Central memory CD4-positive, alpha-beta T cell (primary cell): ENCODE results near the gene TRPV2.

Experiments
- DNase-seq: peaks from one replicate; pipeline ENCODE4 v3.0.0; 2022

The TRPV2 gene

GRCh38 chr17:16477666-16478065, 62.3 kb downstream of the TRPV2 start:
- DNase-seq, result no peak

- DNase-seq, result no peak
Observed at GRCh38 chr17:16478649-16479048, 63.3 kb downstream of the TRPV2 start.

DNA sequence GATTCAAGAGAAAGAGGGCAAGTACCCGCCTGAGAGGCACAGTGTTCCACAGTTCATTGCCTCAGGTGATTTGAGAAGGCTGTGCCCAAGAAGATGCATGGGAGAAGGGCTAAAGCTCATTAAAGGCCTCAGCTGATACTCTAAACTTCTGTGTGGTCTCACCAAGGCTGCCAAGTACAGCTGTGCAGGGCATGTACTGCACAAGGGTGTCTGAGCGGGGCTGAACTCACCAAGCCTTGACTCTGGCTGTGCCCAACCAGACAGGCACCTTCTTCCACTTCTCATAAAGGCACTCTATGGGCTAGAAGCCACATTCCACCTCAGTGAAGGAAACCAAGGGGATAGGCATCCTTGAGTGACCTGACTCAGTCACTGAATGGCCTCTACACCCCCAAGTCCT, 63.9 kb downstream of the TRPV2 start:
- no peak for DNase-seq

DNA sequence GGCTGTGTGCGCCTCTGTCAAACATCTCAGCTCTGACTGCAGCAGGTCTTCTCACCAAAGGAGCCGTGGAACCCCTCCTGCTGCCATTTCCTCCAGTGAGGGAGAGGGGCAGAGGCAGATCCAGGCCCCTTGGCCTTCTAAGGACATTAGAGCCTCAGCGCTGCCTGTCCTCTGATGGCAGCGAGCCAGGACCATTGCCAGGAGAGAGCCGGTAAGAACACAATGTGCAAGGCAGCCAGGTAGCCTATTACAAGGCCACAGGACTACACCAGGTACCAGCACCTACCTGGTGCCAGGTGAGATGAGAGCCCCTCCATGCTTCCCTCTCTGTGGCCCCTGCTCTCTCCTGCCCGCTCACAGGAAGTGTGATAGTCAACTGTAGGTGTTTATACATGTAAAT, 65.6 kb downstream of the TRPV2 start:
- DNase-seq, result no peak

GRCh38 chr17:16482253-16482652, 66.9 kb downstream of the TRPV2 start:
- no peak for DNase-seq

DNA sequence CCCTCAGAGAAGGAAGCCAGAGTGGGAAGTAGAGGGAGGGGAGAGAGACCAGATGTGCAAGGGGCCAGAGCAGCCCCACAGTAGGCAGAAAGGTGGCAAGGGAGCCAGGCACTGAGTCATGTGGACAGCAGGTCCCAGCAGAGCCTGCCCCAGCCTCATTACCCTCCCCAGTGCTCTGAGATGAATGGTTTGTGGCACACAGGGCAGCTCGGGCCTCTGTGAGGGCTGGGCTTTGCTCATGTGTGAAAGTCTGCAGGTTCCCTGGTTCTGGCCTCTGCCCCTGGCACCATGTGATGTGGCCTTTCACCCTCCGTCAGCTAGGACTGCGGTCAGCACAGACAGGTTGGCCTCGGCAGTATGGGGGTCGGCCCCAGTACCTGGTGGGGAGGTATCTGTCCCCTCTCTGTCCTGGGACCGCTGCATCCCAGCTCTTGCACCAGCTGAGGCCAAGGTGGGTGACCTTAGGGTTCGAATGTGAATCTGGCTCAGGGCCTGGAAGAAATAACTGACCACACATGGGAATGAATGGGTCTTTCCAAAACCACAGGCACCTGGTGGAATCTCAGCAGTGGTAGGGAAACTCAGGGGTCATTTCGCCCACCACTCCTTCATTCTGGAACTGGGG, 67.8 kb downstream of the TRPV2 start:
- no peak for DNase-seq

GRCh38 chr17:16484445-16485175, 69.2 kb downstream of the TRPV2 start:
- no peak for DNase-seq
